GM12891 (cell line): ENCODE data around the gene CRADD.

ENCODE experiments used
- PAX5 ChIP-seq: IDR thresholded peaks from 2 replicates; pipeline ENCODE4 v1.6.1; 2011; ENCODE audit warnings: low read length, moderate library complexity, mild to moderate bottlenecking; ENCODE audit not compliant: insufficient read depth, severe bottlenecking
- POLR2A ChIP-seq: IDR thresholded peaks from 2 replicates; pipeline ENCODE4 v1.6.1; 2011; ENCODE audit warnings: low read depth, low read length, control low read depth
- POLR2AphosphoS5 ChIP-seq: IDR thresholded peaks from 2 replicates; pipeline ENCODE4 v1.6.1; 2011; ENCODE audit warnings: low read depth, low read length, control low read depth
- TAF1 ChIP-seq: IDR thresholded peaks from 2 replicates; pipeline ENCODE4 v1.6.1; 2011; ENCODE audit warnings: low read depth, low read length, control low read depth

DNA sequence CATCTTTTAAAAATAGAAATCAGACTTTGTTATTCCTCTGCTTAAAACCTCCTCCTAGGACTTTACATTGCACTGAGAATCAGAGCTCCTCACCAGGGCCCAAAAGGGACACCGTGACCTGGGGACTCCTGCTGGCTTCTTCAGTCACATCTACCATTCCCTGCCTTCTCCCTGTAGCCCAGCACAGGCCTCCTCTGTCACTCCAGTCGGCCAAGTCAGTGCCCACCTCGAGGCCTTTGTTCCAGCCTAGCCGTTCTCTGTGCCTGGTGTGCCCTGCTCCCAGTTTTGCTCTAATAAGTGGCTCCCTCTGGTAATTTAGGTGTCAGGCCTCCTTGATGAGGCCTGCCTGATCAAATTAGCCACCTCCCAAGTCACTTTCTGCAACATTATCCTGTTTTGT lies 27.4 kb downstream of the CRADD start:
- no peak for TF ChIP-seq POLR2AphosphoS5
- TF ChIP-seq POLR2A, result no peak
- no peak for TF ChIP-seq TAF1
- TF ChIP-seq PAX5, result no peak
